ENCODE results near the gene DIS3L.
"Not testable (repeated sequence)": the region's sequence is repeated elsewhere in the genome, so short reads cannot be mapped to it uniquely, and the experiment has no call there.

Gene DIS3L

DNA sequence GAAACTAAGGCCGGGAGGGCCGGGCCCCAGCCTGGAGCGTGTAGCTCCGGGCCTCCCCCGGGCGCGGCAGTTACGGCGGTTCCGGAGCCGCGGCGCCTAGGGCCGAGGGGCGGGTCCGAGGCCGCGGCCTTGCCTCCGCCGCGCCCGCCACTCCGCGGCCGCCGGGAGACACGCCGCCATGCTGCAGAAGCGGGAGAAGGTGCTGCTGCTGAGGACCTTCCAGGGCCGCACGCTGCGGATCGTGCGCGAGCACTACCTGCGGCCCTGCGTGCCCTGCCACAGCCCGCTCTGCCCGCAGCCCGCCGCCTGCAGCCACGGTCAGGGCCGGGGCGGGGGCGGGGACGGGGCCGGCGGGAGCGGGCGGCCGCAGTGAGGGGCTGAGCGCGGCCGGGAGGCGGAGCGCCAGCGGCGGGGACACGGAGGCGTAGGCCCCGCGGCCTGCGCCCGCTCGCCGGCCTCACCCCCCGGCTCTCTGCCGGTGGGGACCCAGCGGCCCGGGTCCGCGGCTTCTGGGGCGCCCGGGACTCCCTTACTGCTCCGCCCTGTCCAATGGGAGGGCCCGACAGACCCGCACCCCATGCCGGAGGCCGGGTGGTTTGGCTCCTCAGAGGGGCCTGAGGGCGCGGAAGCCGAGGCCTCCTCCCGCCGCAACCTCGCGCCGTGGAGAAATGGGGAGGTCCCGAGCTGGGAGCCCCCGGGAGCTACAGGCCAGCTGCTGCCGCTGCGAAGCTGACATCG is at the start of gene DIS3L:
TSS of gene DIS3L (plus strand) at position 150 of the 738 bp plus-strand sequence. CDS start at position 179, 29 bp downstream.
- H3K9me3 ChIP-seq (ENCODE audit: control insufficient read depth, insufficient read depth, low read depth, low read length), result no peaks in the 10 kb centered on the region
- H3K9ac ChIP-seq (ENCODE audit: low read length), result peak within 1 kb of the TSS; percentile 85
- peak within 1 kb of the TSS; percentile 39; the same call in 1 of the 2 replicates for H3K27ac ChIP-seq (ENCODE audit: low read depth, low read length)
- peaks cover 10% of the 10 kb centered on the region for H3K36me3 ChIP-seq (ENCODE audit: control insufficient read depth, insufficient read depth, low read length)
- H3K4me1 ChIP-seq (ENCODE audit: control insufficient read depth, insufficient read depth, low read length), result peaks cover 12% of the 10 kb centered on the region
- peak within 1 kb of the TSS; percentile 72 for H3K4me3 ChIP-seq (ENCODE audit: low read depth, low read length)
- no peaks in the 10 kb centered on the region for H3K27me3 ChIP-seq (ENCODE audit: control insufficient read depth, insufficient read depth, low read length)

DNA sequence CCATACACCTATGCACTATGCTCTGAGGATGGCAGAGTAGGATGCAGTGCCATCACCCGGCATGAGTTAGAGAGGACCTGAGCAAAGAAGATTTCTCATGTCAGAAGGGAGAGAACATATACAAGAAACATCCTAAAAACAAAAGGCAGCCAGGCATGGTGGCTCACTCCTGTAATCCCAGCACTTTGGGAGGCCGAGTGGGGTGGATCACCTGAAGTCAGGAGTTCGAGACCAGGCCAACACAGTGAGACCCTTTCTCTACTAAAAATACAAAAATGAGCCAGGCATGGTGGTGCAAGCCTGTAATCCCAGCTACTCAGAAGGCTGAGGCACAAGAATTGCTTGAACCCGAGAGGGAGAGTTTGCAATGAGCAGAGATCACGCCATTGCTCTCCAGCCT is 47.5 kb upstream of the DIS3L start:
- H3K36me3 ChIP-seq (ENCODE audit: control insufficient read depth, insufficient read depth, low read length); H3K4me3 ChIP-seq (ENCODE audit: low read depth, low read length); H3K9me3 ChIP-seq (ENCODE audit: control insufficient read depth, insufficient read depth, low read depth, low read length); H3K9ac ChIP-seq (ENCODE audit: low read length); H3K27ac ChIP-seq (ENCODE audit: low read depth, low read length): not testable (repeated sequence)
- peaks cover 20% of the 10 kb centered on the region for H3K27me3 ChIP-seq (ENCODE audit: control insufficient read depth, insufficient read depth, low read length)
- H3K4me1 ChIP-seq (ENCODE audit: control insufficient read depth, insufficient read depth, low read length), result peaks cover 14% of the 10 kb centered on the region; the same call in 1 of the 2 replicates

- Histone ChIP-seq H3K27ac (ENCODE audit: low read depth, low read length) (no peak overlapping the region), H3K36me3 (ENCODE audit: control insufficient read depth, insufficient read depth, low read length) (no peaks in the 10 kb centered on the region), H3K27me3 (ENCODE audit: control insufficient read depth, insufficient read depth, low read length) (peaks cover 31% of the 10 kb centered on the region), H3K9ac (ENCODE audit: low read length) (no peak overlapping the region), H3K9me3 (ENCODE audit: control insufficient read depth, insufficient read depth, low read depth, low read length) (no peaks in the 10 kb centered on the region), H3K4me1 (ENCODE audit: control insufficient read depth, insufficient read depth, low read length) (peaks cover 16% of the 10 kb centered on the region), H3K4me3 (ENCODE audit: low read depth, low read length) (no peak overlapping the region)
These were observed 46.4 kb upstream of the DIS3L start for GRCh38 chr15:66246937-66247336.

- H3K27ac ChIP-seq (ENCODE audit: low read depth, low read length), result no peak overlapping the region
- H3K9ac ChIP-seq (ENCODE audit: low read length), result no peak overlapping the region
- H3K27me3 ChIP-seq (ENCODE audit: control insufficient read depth, insufficient read depth, low read length), result peaks cover 56% of the 10 kb centered on the region
- H3K9me3 ChIP-seq (ENCODE audit: control insufficient read depth, insufficient read depth, low read depth, low read length), result no peaks in the 10 kb centered on the region
- H3K4me3 ChIP-seq (ENCODE audit: low read depth, low read length), result no peak overlapping the region
- no peaks in the 10 kb centered on the region for H3K36me3 ChIP-seq (ENCODE audit: control insufficient read depth, insufficient read depth, low read length)
- peaks cover 18% of the 10 kb centered on the region for H3K4me1 ChIP-seq (ENCODE audit: control insufficient read depth, insufficient read depth, low read length)
These were observed 43.7 kb upstream of the DIS3L start for GRCh38 chr15:66249605-66250174.

DNA sequence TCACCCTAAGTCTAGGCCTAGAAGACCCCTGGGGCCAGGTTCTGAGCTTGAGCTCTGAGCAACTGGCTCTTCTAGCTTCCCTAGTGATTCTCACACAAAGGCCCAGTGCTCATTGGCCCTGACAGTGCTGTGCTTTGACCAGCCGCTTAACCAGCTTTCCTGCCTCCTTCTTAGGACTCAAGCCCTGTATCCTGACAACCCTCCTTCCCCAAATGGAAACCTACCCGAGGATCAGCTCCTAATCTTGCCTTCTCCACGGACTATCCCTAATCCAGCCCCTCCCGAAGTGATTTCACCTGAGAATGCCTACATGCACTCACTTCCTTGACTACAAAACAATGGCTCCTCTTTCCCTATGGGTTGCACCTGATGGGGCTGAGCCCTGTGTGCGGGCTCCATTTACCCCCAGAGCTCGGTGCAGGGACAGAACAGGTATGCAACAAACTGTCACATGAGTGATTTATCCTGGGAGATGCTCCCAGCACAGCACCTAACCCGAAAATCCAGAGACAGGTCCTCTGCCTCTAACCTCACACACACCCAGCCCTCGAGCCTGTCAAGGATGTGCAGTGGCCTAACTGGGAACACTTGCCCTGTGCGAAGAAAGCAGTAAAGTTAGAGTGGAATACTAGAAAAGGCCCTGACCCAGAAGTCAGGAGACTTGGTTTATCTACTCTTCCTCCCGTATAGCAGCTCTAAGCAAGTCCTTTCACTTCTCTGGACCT is 42.1 kb upstream of the DIS3L start:
- Histone ChIP-seq H3K9me3 (ENCODE audit: control insufficient read depth, insufficient read depth, low read depth, low read length) (no peaks in the 10 kb centered on the region), H3K4me1 (ENCODE audit: control insufficient read depth, insufficient read depth, low read length) (peaks cover 21% of the 10 kb centered on the region), H3K36me3 (ENCODE audit: control insufficient read depth, insufficient read depth, low read length) (no peaks in the 10 kb centered on the region), H3K4me3 (ENCODE audit: low read depth, low read length) (peak overlapping the region; percentile 77), H3K27ac (ENCODE audit: low read depth, low read length) (no peak overlapping the region), H3K27me3 (ENCODE audit: control insufficient read depth, insufficient read depth, low read length) (peaks cover 71% of the 10 kb centered on the region), H3K9ac (ENCODE audit: low read length) (no peak overlapping the region)

GRCh38 chr15:66251790-66252684 is 41.3 kb upstream of the DIS3L start:
- Histone ChIP-seq H3K4me3 (ENCODE audit: low read depth, low read length) (peak overlapping the region; percentile 77), H3K9ac (ENCODE audit: low read length) (no peak overlapping the region), H3K36me3 (ENCODE audit: control insufficient read depth, insufficient read depth, low read length) (no peaks in the 10 kb centered on the region), H3K9me3 (ENCODE audit: control insufficient read depth, insufficient read depth, low read depth, low read length) (no peaks in the 10 kb centered on the region), H3K4me1 (ENCODE audit: control insufficient read depth, insufficient read depth, low read length) (peaks cover 21% of the 10 kb centered on the region), H3K27ac (ENCODE audit: low read depth, low read length) (no peak overlapping the region), H3K27me3 (ENCODE audit: control insufficient read depth, insufficient read depth, low read length) (peaks cover 79% of the 10 kb centered on the region)

DNA sequence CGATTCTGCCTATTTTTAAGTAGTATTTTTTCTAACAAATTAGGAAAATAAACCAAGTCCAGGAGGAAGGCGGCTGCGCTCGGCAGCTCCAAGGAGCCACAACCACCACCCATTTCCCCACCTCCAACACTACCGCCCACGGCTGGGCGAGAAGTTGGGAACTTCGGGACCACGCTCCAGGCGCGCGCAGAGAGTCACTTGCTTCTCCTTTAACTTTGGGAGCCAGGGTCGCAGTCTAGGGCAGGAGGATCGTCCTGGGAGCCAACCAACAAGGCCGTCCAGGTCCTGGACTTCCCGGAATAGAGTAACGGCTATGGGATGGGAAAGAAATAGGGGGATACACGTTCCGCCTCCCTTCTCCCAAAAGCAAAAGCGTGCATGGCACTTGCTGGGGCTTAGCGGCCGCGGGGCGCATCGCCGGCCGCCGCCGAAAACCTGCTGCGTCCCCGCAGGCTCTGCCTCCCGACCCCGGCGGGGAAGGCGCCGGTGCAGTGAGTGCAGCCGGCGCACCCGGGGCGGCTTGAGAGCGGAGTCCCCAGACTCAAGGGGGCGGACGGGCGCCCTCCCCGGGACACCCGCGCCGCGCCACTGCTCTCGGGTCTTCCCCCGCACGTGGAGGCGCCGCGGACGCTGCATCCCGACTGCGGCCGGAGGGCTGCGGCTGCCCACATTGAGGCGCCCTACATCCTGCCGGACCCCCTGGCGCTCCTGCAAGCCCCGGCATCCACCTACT is 40.5 kb upstream of the DIS3L start:
- H3K9ac ChIP-seq (ENCODE audit: low read length), result no peak overlapping the region
- H3K27me3 ChIP-seq (ENCODE audit: control insufficient read depth, insufficient read depth, low read length), result peaks cover 87% of the 10 kb centered on the region
- H3K9me3 ChIP-seq (ENCODE audit: control insufficient read depth, insufficient read depth, low read depth, low read length), result no peaks in the 10 kb centered on the region
- no peak overlapping the region for H3K27ac ChIP-seq (ENCODE audit: low read depth, low read length)
- H3K36me3 ChIP-seq (ENCODE audit: control insufficient read depth, insufficient read depth, low read length), result no peaks in the 10 kb centered on the region
- peaks cover 21% of the 10 kb centered on the region for H3K4me1 ChIP-seq (ENCODE audit: control insufficient read depth, insufficient read depth, low read length)
- H3K4me3 ChIP-seq (ENCODE audit: low read depth, low read length), result peak overlapping the region; percentile 77

DNA sequence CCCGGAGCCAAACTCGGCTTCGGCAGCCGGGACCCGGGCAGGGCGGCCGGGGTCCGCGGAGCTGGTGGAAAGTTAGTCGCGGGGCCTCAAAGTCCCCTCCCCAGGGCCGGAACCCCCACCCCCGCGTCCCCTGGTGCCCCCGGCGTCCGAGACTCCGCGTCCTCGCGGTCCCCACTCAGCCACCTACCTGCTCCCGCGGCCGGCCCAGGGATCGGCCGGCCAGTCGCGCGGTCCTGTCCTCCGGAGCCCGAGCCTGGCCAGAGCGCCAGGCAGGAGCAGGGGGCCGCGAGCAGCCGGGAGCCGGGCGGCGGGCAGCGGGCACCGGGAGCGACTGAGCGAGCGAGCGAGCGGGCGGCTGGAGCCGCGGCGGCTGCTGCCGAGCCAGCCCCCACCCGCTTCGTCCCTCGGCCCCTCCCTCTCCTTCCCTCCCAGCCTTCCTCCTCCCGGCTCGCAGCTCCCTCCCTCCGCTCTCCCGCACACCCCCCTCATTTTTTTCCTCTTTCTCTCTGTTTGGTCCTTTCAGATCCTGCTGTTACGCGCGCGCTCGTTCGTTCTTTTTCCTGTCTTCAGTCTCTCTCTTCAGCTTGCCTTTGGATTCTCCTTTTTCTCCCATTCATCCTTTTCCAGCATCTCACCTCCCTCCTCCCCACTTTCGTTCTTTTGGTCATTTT is 39.8 kb upstream of the DIS3L start, which contains the start of gene MEGF11:
TSS of gene MEGF11 (minus strand) at position 333 of the 671 bp plus-strand sequence. CDS start 125,347 bp downstream, outside the sequence.
- Histone ChIP-seq H3K27ac (ENCODE audit: low read depth, low read length) (no peak within 1 kb of the TSS), H3K27me3 (ENCODE audit: control insufficient read depth, insufficient read depth, low read length) (peaks cover 94% of the 10 kb centered on the region)

GRCh38 chr15:66254089-66254950 is 39.0 kb upstream of the DIS3L start:
- no peaks in the 10 kb centered on the region for H3K9me3 ChIP-seq (ENCODE audit: control insufficient read depth, insufficient read depth, low read depth, low read length)
- peaks cover 91% of the 10 kb centered on the region for H3K27me3 ChIP-seq (ENCODE audit: control insufficient read depth, insufficient read depth, low read length)
- H3K36me3 ChIP-seq (ENCODE audit: control insufficient read depth, insufficient read depth, low read length), result no peaks in the 10 kb centered on the region
- no peak overlapping the region for H3K27ac ChIP-seq (ENCODE audit: low read depth, low read length)
- H3K9ac ChIP-seq (ENCODE audit: low read length), result peak overlapping the region; percentile 8
- H3K4me1 ChIP-seq (ENCODE audit: control insufficient read depth, insufficient read depth, low read length), result peaks cover 16% of the 10 kb centered on the region
- peak overlapping the region; percentile 77 for H3K4me3 ChIP-seq (ENCODE audit: low read depth, low read length)

More for the DNA sequence above, 39.8 kb upstream of the DIS3L start, which contains the start of gene MEGF11:
- peak within 1 kb of the TSS; percentile 77 for H3K4me3 ChIP-seq (ENCODE audit: low read depth, low read length)
- peaks cover 21% of the 10 kb centered on the region for H3K4me1 ChIP-seq (ENCODE audit: control insufficient read depth, insufficient read depth, low read length)
- H3K9me3 ChIP-seq (ENCODE audit: control insufficient read depth, insufficient read depth, low read depth, low read length), result no peaks in the 10 kb centered on the region
- peak within 1 kb of the TSS; percentile 8 for H3K9ac ChIP-seq (ENCODE audit: low read length)
- H3K36me3 ChIP-seq (ENCODE audit: control insufficient read depth, insufficient read depth, low read length), result no peaks in the 10 kb centered on the region
